ENCODE data around the gene SIRT3. TPM values are rescaled to one million over a fixed set of nuclear protein-coding genes. Genes with fewer than 3 reads are reported as not detected.
A peak's percentile ranks its signal among the peaks of the same experiment; 100 is the strongest.
"Not testable (repeated sequence)": the region's sequence is repeated elsewhere in the genome, so short reads cannot be mapped to it uniquely, and the experiment has no call there.

SIRT3 gene
- polyA plus RNA-seq, 3 donors: 4.3 to 23.7 (median 4.3) TPM

DNA sequence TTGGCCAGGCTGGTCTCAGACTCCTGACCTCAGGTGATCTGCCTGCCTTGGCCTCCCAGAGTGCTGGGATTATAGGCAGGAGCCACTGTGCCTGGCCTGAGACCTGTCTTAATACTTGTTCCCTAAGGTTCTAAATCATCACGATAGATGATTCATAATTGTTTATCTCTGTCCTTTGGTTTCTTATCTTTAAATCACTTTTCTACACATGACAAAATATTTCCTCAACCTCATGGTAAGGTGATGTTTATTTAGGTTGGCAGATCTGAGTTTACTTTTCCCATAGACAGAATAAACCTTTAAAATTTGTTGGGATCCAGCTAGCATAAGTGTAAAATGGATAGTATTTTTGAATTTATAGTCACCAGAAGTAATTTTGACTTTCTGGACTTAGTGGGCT is 4.2 kb upstream of the SIRT3 start:
- H3K36me3 ChIP-seq (replicated peaks in 1 of 2; ENCODE audit: control insufficient read depth in 1 of 2, insufficient read depth in 2 of 2, low read length in 2 of 2): peaks cover 41 to 63% of the 10 kb centered on the region in 2 donors
- no peaks in the 10 kb centered on the region for H3K9me3 Mint-ChIP-seq
- peaks cover 52 to 58% of the 10 kb centered on the region in 2 donors for H3K36me3 Mint-ChIP-seq
- DNase-seq: no peak
- no peak overlapping the region for H3K4me2 ChIP-seq (replicated peaks; ENCODE audit: extremely low read depth, low read length, poor library complexity, severe bottlenecking)
- H3K27ac ChIP-seq (ENCODE audit: low read depth in 1 of 2, low read length in 2 of 2): no peak overlapping the region
- H3K9ac ChIP-seq (ENCODE audit: insufficient read depth, low read length, poor library complexity, severe bottlenecking): no peak overlapping the region
- H3K4me1 Mint-ChIP-seq: peaks cover 21% of the 10 kb centered on the region
- H3K9me3 ChIP-seq (replicated peaks in 1 of 2; ENCODE audit: control insufficient read depth in 1 of 2, insufficient read depth in 1 of 2, low read length in 2 of 2): no peaks in the 10 kb centered on the region
- peaks cover 49% of the 10 kb centered on the region for H3K79me2 ChIP-seq (ENCODE audit: insufficient read depth, low read length)
- peaks cover 0 to 2% (median 0%) of the 10 kb centered on the region in 3 donors for H3K27me3 Mint-ChIP-seq (ENCODE audit: low read depth in 3 of 3)
- peaks cover 17 to 20% of the 10 kb centered on the region in 2 donors for H3K4me1 ChIP-seq (ENCODE audit: control insufficient read depth in 1 of 2, insufficient read depth in 2 of 2, low read length in 2 of 2)
- H3K27ac Mint-ChIP-seq: peak overlapping the region in 1 of 7 donors; percentile 75
- no peak overlapping the region for H2AFZ ChIP-seq (ENCODE audit: insufficient read depth, low read depth, low read length, poor library complexity, severe bottlenecking)
- TF ChIP-seq, protein P1, sequence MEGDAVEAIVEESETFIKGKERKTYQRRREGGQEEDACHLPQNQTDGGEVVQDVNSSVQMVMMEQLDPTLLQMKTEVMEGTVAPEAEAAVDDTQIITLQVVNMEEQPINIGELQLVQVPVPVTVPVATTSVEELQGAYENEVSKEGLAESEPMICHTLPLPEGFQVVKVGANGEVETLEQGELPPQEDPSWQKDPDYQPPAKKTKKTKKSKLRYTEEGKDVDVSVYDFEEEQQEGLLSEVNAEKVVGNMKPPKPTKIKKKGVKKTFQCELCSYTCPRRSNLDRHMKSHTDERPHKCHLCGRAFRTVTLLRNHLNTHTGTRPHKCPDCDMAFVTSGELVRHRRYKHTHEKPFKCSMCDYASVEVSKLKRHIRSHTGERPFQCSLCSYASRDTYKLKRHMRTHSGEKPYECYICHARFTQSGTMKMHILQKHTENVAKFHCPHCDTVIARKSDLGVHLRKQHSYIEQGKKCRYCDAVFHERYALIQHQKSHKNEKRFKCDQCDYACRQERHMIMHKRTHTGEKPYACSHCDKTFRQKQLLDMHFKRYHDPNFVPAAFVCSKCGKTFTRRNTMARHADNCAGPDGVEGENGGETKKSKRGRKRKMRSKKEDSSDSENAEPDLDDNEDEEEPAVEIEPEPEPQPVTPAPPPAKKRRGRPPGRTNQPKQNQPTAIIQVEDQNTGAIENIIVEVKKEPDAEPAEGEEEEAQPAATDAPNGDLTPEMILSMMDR (IDR thresholded peaks at IDR 0.05): no peak
- no peak overlapping the region for H3K4me3 ChIP-seq (replicated peaks in 1 of 3; ENCODE audit: low read depth in 2 of 3, low read length in 3 of 3)
- H3K27me3 ChIP-seq (ENCODE audit: control insufficient read depth in 2 of 2, insufficient read depth in 2 of 2, low read length in 2 of 2): no peaks in the 10 kb centered on the region
- H3K4me3 Mint-ChIP-seq: no peak overlapping the region
- WGBS (ENCODE audit: insufficient coverage): no CpG with 5 or more reads among the region's 1 CpG
- intact Hi-C loops (cut with micrococcal nuclease): no loop called here
- peaks cover 28% of the 10 kb centered on the region for H4K20me1 ChIP-seq (ENCODE audit: insufficient read depth, low read length)

DNA sequence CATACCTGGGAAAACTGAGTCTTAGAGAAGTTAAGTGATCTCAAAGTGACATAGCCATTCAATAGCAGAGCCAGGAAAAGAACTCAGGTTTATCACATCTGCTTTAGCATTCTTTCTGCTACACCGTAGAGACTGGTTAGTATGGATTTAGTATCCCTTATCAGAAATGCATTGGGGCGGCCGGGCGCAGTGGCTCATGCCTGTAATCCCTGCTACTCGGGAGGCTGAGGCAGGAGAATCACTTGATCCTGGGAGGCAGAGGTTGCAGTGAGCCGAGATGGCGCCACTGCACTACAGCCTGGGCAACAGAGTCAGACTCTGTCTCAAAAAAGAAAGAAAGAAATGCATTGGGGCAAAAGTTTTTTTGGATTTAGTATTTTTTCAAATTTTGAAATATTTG is 2.2 kb upstream of the SIRT3 start:
- H3K27ac Mint-ChIP-seq: peak overlapping the region in 2 of 7 donors; percentile 46 to 88
- not testable (repeated sequence) for H3K9me3 Mint-ChIP-seq; H3K27me3 Mint-ChIP-seq (ENCODE audit: low read depth in 3 of 3); H3K27ac ChIP-seq (ENCODE audit: low read depth in 1 of 2, low read length in 2 of 2); H3K27me3 ChIP-seq (ENCODE audit: control insufficient read depth in 2 of 2, insufficient read depth in 2 of 2, low read length in 2 of 2); DNase-seq; H3K9me3 ChIP-seq (replicated peaks in 1 of 2; ENCODE audit: control insufficient read depth in 1 of 2, insufficient read depth in 1 of 2, low read length in 2 of 2); H3K4me3 Mint-ChIP-seq; H3K9ac ChIP-seq (ENCODE audit: insufficient read depth, low read length, poor library complexity, severe bottlenecking); H2AFZ ChIP-seq (ENCODE audit: insufficient read depth, low read depth, low read length, poor library complexity, severe bottlenecking); H3K4me3 ChIP-seq (replicated peaks in 1 of 3; ENCODE audit: low read depth in 2 of 3, low read length in 3 of 3); H3K4me2 ChIP-seq (replicated peaks; ENCODE audit: extremely low read depth, low read length, poor library complexity, severe bottlenecking)
- H3K79me2 ChIP-seq (ENCODE audit: insufficient read depth, low read length): peaks cover 49% of the 10 kb centered on the region
- peaks cover 20 to 23% of the 10 kb centered on the region in 2 donors for H3K4me1 ChIP-seq (ENCODE audit: control insufficient read depth in 1 of 2, insufficient read depth in 2 of 2, low read length in 2 of 2)
- peaks cover 35 to 40% of the 10 kb centered on the region in 2 donors for H3K36me3 Mint-ChIP-seq
- H3K4me1 Mint-ChIP-seq: peaks cover 24% of the 10 kb centered on the region
- H3K36me3 ChIP-seq (replicated peaks in 1 of 2; ENCODE audit: control insufficient read depth in 1 of 2, insufficient read depth in 2 of 2, low read length in 2 of 2): peaks cover 21 to 43% of the 10 kb centered on the region in 2 donors
- intact Hi-C loops (cut with micrococcal nuclease): loop anchor here (5.0 kb wide), 3 partner anchors 36 to 269 kb away; partner anchors contain the start of gene RNH1 (in 1 of the 2)
- 100% methylated on average over 4 of the region's 7 CpGs for WGBS (ENCODE audit: insufficient coverage)
- H4K20me1 ChIP-seq (ENCODE audit: insufficient read depth, low read length): peaks cover 21% of the 10 kb centered on the region
